IPS DF 6.9 (cell line): ENCODE results near the gene PPP4R4.
"Not testable (repeated sequence)": the region's sequence is repeated elsewhere in the genome, so short reads cannot be mapped to it uniquely, and the experiment has no call there.

ENCODE experiments used
- DNase-seq: peaks from one replicate; pipeline ENCODE4 v3.0.0-alpha.2; 2013; ENCODE audit warnings: low read depth, low spot score
- H3K27ac ChIP-seq: one replicate; pipeline ENCODE4 v1.5.1; 2013; ENCODE audit warnings: low read length, control low read depth
- H3K27me3 ChIP-seq: 2 replicates; pipeline ENCODE4 v1.6.1; 2013; ENCODE audit warnings: mild to moderate bottlenecking, low read length; ENCODE audit not compliant: control insufficient read depth, insufficient read depth
- H3K36me3 ChIP-seq: 2 replicates; pipeline ENCODE4 v1.6.1; 2013; ENCODE audit warnings: low read length; ENCODE audit not compliant: control insufficient read depth, insufficient read depth
- H3K4me1 ChIP-seq: 2 replicates; pipeline ENCODE4 v1.6.1; 2013; ENCODE audit warnings: low read length; ENCODE audit not compliant: control insufficient read depth, insufficient read depth
- H3K4me3 ChIP-seq: 2 replicates; pipeline ENCODE4 v1.5.1; 2013; ENCODE audit warnings: mild to moderate bottlenecking, low read length
- H3K9me3 ChIP-seq: 2 replicates; pipeline ENCODE4 v1.6.1; 2013; ENCODE audit warnings: low read length, inconsistent platforms; ENCODE audit not compliant: control insufficient read depth, insufficient read depth
- WGBS: extraction: QIAGEN DNeasy Blood & Tissue Kit; methylation state at CpG from one replicate; pipeline ENCODE4 v1.1.7; 2013; ENCODE audit warnings: mixed read lengths, missing lambda C conversion rate; ENCODE audit not compliant: insufficient read length, insufficient coverage; 5-methylcytosine and 5-hydroxymethylcytosine counted together

PPP4R4 gene

GRCh38 chr14:94145902-94146527 lies 28.1 kb upstream of the PPP4R4 start:
- WGBS: no CpG with 5 or more reads among the region's 6 CpGs
- Histone ChIP-seq H3K9me3 (no peaks in the 10 kb centered on the region), H3K36me3 (no peaks in the 10 kb centered on the region), H3K27me3 (no peaks in the 10 kb centered on the region), H3K27ac (no peak overlapping the region), H3K4me3 (no peak overlapping the region), H3K4me1 (peaks cover 3% of the 10 kb centered on the region; the same call in 1 of the 2 replicates)
- DNase-seq: no peak

DNA sequence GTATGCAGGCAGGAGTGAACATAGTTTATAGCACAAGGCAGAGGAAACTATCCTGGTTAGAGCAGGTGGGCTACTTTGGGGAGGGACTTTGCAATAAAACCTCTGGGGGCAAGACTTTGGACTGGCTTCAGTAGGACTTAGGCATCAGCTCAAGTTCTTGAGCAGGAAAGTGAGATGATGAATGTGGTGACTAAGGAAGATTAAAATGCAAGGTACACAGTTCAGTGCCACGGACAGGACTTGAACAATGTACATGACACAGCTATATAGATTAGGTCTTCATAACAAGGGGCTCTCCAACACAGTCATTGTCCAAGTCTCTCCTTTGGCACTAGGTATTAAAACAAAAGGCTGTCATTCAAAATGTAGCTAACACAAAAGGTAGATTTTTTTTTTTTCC lies 21.4 kb upstream of the PPP4R4 start:
- H3K9me3 ChIP-seq: no peaks in the 10 kb centered on the region
- H3K4me3 ChIP-seq: no peak overlapping the region
- H3K27ac ChIP-seq: no peak overlapping the region
- no CpG with 5 or more reads among the region's 1 CpG for WGBS
- no peaks in the 10 kb centered on the region for H3K4me1 ChIP-seq
- no peaks in the 10 kb centered on the region for H3K27me3 ChIP-seq
- no peak for DNase-seq
- H3K36me3 ChIP-seq: no peaks in the 10 kb centered on the region

DNA sequence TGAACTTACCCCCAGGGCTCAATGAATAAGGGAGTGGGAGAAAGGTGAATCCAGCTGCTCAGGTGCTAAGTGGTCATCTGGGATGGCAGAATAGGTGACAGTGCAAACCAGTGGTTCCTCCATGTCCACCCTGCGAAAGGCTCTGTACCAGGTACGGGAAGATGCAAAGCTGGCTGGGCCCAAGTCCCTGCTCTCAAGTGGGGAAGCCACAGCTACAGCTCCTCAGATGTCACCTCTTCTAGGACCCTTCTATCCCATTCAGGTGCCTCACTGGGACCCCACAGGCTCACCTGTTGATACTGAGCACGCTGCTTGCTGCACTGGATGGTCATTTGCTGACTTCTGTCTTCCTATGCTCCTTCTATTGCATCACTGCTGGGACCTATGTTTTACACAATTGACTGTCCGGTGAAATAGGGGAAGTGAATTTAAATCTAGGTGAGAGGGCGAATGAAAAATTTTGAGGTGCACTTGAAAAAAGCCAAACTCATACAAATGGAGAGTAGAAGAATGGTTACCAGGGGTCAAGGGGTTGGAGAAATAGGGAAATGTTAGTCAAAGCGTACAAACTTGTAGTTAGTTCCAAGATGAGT lies 20.3 kb upstream of the PPP4R4 start:
- Histone ChIP-seq H3K4me1 (no peaks in the 10 kb centered on the region), H3K36me3 (no peaks in the 10 kb centered on the region), H3K27ac (no peak overlapping the region), H3K4me3 (no peak overlapping the region), H3K27me3 (no peaks in the 10 kb centered on the region), H3K9me3 (no peaks in the 10 kb centered on the region)
- DNase-seq: no peak
- WGBS: no CpG with 5 or more reads among the region's 6 CpGs

GRCh38 chr14:94156143-94156542 lies 18.0 kb upstream of the PPP4R4 start:
- no CpG with 5 or more reads among the region's 1 CpG for WGBS
- H3K4me3 ChIP-seq, H3K4me1 ChIP-seq, H3K9me3 ChIP-seq, DNase-seq, H3K27ac ChIP-seq, H3K27me3 ChIP-seq, H3K36me3 ChIP-seq: not testable (repeated sequence)

GRCh38 chr14:94157197-94157596 lies 16.9 kb upstream of the PPP4R4 start:
- H3K27ac ChIP-seq: no peak overlapping the region
- H3K27me3 ChIP-seq: no peaks in the 10 kb centered on the region
- H3K9me3 ChIP-seq: no peaks in the 10 kb centered on the region
- H3K4me3 ChIP-seq: no peak overlapping the region
- no peaks in the 10 kb centered on the region for H3K4me1 ChIP-seq
- H3K36me3 ChIP-seq: no peaks in the 10 kb centered on the region
- DNase-seq: no peak

- WGBS: no CpG with 5 or more reads among the region's 10 CpGs
- Histone ChIP-seq H3K36me3 (no peaks in the 10 kb centered on the region), H3K27me3 (no peaks in the 10 kb centered on the region), H3K4me3 (no peak overlapping the region), H3K9me3 (no peaks in the 10 kb centered on the region), H3K27ac (no peak overlapping the region), H3K4me1 (no peaks in the 10 kb centered on the region)
- DNase-seq: no peak
These were observed 15.8 kb upstream of the PPP4R4 start for GRCh38 chr14:94158239-94158883.

GRCh38 chr14:94161058-94161457 lies 13.1 kb upstream of the PPP4R4 start:
- H3K4me3 ChIP-seq: no peak overlapping the region
- no peak overlapping the region for H3K27ac ChIP-seq
- H3K36me3 ChIP-seq: no peaks in the 10 kb centered on the region
- no peaks in the 10 kb centered on the region for H3K9me3 ChIP-seq
- no peak for DNase-seq
- no CpG with 5 or more reads among the region's 2 CpGs for WGBS
- peaks cover 5% of the 10 kb centered on the region; the same call in 1 of the 2 replicates for H3K4me1 ChIP-seq
- no peaks in the 10 kb centered on the region for H3K27me3 ChIP-seq

- WGBS: no CpG with 5 or more reads among the region's 2 CpGs
- no peak for DNase-seq
These were observed 12.1 kb upstream of the PPP4R4 start for GRCh38 chr14:94161981-94162380.

GRCh38 chr14:94162466-94162865 lies 11.7 kb upstream of the PPP4R4 start:
- no CpG with 5 or more reads among the region's 5 CpGs for WGBS
- Histone ChIP-seq H3K9me3 (no peaks in the 10 kb centered on the region), H3K36me3 (no peaks in the 10 kb centered on the region), H3K27me3 (no peaks in the 10 kb centered on the region), H3K4me1 (peaks cover 5% of the 10 kb centered on the region; the same call in 1 of the 2 replicates), H3K27ac (no peak overlapping the region), H3K4me3 (no peak overlapping the region)
- no peak for DNase-seq

More at GRCh38 chr14:94161981-94162380, 12.1 kb upstream of the PPP4R4 start:
- Histone ChIP-seq H3K27me3 (no peaks in the 10 kb centered on the region), H3K4me3 (no peak overlapping the region), H3K27ac (no peak overlapping the region), H3K36me3 (no peaks in the 10 kb centered on the region), H3K9me3 (no peaks in the 10 kb centered on the region), H3K4me1 (peaks cover 5% of the 10 kb centered on the region; the same call in 1 of the 2 replicates)

DNA sequence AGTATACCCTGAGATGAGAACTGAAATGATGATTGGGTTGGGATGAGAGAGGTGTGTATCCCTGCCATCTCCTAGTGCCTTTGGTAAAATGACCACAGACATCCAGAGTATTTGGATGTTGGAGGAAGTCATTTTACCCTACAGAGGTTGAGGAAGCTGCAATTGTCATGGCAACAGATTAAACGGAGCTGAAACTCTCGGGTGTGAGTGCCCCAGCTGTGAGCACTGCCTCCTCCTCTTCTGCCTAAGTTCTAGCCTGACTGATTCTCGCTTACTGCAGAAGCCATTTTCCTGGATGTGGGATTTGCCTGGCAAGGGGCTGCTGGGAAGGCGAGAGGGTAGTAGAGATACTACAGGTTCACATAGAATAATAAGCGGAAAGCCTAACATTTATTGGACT lies 10.3 kb upstream of the PPP4R4 start:
- Histone ChIP-seq H3K4me1 (peaks cover 5% of the 10 kb centered on the region; the same call in 1 of the 2 replicates), H3K27ac (no peak overlapping the region), H3K4me3 (no peak overlapping the region), H3K36me3 (no peaks in the 10 kb centered on the region), H3K27me3 (no peaks in the 10 kb centered on the region), H3K9me3 (no peaks in the 10 kb centered on the region)
- DNase-seq: no peak
- no CpG with 5 or more reads among the region's 5 CpGs for WGBS
